Measurements from ENCODE around the gene EPS15.

The EPS15 gene

DNA sequence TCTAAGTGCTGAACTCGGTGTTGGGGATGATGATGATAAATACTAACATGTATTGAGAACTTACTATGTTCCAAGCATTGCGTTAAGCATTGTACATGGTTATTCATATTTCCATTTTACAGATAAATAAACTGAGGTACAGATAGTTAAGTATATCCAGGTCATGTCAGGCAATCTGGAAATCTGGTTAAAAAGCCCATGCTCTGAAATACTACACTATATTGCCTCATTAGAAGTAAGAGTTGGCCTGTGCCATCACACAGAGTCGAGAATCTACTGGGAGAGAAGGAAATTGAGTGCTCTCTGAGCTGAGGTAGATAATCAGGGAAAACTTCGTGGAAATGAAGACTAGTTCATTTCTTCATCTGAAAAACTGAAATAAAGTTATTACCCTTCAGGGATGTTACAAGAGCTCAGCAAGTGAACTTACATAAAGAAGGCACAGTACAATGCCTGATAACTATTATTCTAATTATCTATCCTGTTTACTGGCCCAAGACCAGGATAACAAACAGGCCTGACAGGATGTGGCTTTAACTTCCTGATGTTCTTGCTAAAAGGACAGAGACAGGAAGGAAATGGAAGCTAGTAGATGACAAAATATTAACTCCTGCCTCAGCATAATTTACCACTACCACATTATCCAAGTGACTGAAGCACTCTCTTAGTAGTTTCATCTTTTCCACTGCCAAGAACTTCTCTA, 85.6 kb downstream of the EPS15 start:
- no peak for TF ChIP-seq CTCF (conservative IDR thresholded peaks at IDR 0.05; ENCODE audit: control insufficient read depth, insufficient read depth, low read depth, low read length)
- no peak overlapping the region for H3K4me3 ChIP-seq (ENCODE audit: control insufficient read depth, low read depth, low read length)
- DNase-seq (ENCODE audit: low read depth) = peak; percentile 31

DNA sequence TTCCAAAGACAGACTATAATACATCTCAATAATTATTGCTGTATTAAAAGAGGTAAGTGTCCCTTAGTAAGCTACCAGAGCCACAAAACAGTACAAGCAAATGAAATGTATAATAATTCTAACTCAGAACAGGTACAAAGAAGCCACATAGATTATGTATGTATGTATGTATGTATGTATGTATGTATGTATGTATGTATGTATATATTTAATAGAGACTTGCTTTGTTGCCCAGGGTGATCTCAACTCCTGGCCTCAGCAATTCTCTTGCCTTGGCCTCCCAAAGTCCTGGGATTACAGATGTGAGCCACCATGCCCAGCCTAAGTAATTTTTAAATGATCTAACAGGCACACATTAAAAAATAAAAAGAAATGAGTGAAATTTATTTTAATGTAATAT, 86.9 kb downstream of the EPS15 start:
- no peak for DNase-seq (ENCODE audit: low read depth)
- no peak for TF ChIP-seq CTCF (conservative IDR thresholded peaks at IDR 0.05; ENCODE audit: control insufficient read depth, insufficient read depth, low read depth, low read length)
- H3K4me3 ChIP-seq (ENCODE audit: control insufficient read depth, low read depth, low read length) = no peak overlapping the region

GRCh38 chr1:51427438-51427837, 91.6 kb downstream of the EPS15 start:
- no peak for DNase-seq (ENCODE audit: low read depth)
- H3K4me3 ChIP-seq (ENCODE audit: control insufficient read depth, low read depth, low read length) = no peak overlapping the region
- TF ChIP-seq CTCF (conservative IDR thresholded peaks at IDR 0.05; ENCODE audit: control insufficient read depth, insufficient read depth, low read depth, low read length) = no peak

- no peak overlapping the region for H3K4me3 ChIP-seq (ENCODE audit: control insufficient read depth, low read depth, low read length)
- DNase-seq (ENCODE audit: low read depth) = no peak
- TF ChIP-seq CTCF (conservative IDR thresholded peaks at IDR 0.05; ENCODE audit: control insufficient read depth, insufficient read depth, low read depth, low read length) = no peak
Measured at GRCh38 chr1:51425955-51426354, 93.1 kb downstream of the EPS15 start.

GRCh38 chr1:51425273-51425672, 93.8 kb downstream of the EPS15 start:
- DNase-seq (ENCODE audit: low read depth) = no peak
- no peak overlapping the region for H3K4me3 ChIP-seq (ENCODE audit: control insufficient read depth, low read depth, low read length)
- no peak for TF ChIP-seq CTCF (conservative IDR thresholded peaks at IDR 0.05; ENCODE audit: control insufficient read depth, insufficient read depth, low read depth, low read length)

DNA sequence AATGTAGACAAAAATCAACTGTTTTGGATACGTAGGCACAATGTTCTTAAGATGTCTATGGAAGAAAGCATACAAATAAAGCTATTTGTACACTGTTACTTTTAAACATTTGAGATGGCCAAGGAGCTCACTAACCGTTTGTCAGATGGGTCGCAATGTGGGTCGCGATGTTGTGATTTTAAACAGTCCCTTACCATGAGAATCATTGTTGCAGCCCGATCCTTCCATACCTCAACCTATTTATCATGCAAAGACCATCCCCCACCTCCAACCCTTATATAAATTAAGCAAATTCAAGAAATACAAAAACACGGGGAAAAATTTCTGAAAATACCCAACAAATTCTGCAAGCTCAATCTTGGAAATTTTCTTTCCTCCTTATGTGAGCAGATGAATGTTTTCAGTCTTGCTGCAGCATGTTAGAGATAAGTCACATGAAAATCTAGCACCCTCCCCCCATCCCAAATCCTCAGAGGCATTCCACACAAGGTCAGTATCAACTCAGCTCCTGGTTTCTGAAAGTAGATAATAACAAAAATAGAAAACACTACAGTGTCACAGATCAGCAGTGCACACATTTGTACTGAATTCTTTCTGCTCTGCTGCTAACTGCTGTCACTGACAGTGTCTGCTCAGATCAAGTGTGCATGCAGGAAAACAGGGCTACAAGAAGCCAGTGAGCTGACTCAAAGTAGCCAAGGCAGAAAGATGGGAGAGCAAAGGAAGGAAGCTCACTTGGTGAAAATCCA, 95.8 kb downstream of the EPS15 start:
- TF ChIP-seq CTCF (conservative IDR thresholded peaks at IDR 0.05; ENCODE audit: control insufficient read depth, insufficient read depth, low read depth, low read length) = no peak
- DNase-seq (ENCODE audit: low read depth) = peak; percentile 46
- H3K4me3 ChIP-seq (ENCODE audit: control insufficient read depth, low read depth, low read length) = no peak overlapping the region
